Measurements from ENCODE around the gene SLC9A8.
"Not testable (repeated sequence)": the region's sequence is repeated elsewhere in the genome, so short reads cannot be mapped to it uniquely, and the experiment has no call there.

Gene SLC9A8

GRCh38 chr20:49851991-49852390, 39.4 kb downstream of the SLC9A8 start:
- DNase-seq, result no peak

- no peak for DNase-seq
Measured at GRCh38 chr20:49852522-49853080, 40.0 kb downstream of the SLC9A8 start.

GRCh38 chr20:49853640-49854039, 41.0 kb downstream of the SLC9A8 start:
- peak; percentile 21 for DNase-seq

GRCh38 chr20:49854190-49854875, 41.7 kb downstream of the SLC9A8 start:
- no peak for DNase-seq

- DNase-seq, result no peak
Measured at GRCh38 chr20:49856904-49857303, 44.3 kb downstream of the SLC9A8 start.

GRCh38 chr20:49858076-49858585, 45.5 kb downstream of the SLC9A8 start:
- DNase-seq, result no peak

- DNase-seq, result no peak
Measured at GRCh38 chr20:49859011-49859410, 46.4 kb downstream of the SLC9A8 start.

- peak; percentile 19 for DNase-seq
Measured at GRCh38 chr20:49859807-49860206, 47.2 kb downstream of the SLC9A8 start.

- not testable (repeated sequence) for DNase-seq
Measured at GRCh38 chr20:49861232-49861631, 48.6 kb downstream of the SLC9A8 start.

- DNase-seq, result no peak
Measured at GRCh38 chr20:49862607-49863200, 50.1 kb downstream of the SLC9A8 start.

GRCh38 chr20:49863666-49864065, 51.0 kb downstream of the SLC9A8 start:
- no peak for DNase-seq

GRCh38 chr20:49865559-49865958, 52.9 kb downstream of the SLC9A8 start:
- DNase-seq, result no peak

GRCh38 chr20:49866051-49866450, 53.4 kb downstream of the SLC9A8 start:
- no peak for DNase-seq

GRCh38 chr20:49867453-49868215, 55.0 kb downstream of the SLC9A8 start:
- no peak for DNase-seq

- DNase-seq, result no peak
Measured at GRCh38 chr20:49868538-49868937, 55.9 kb downstream of the SLC9A8 start.

GRCh38 chr20:49868964-49869363, 56.3 kb downstream of the SLC9A8 start:
- DNase-seq, result no peak

GRCh38 chr20:49870261-49870660, 57.6 kb downstream of the SLC9A8 start:
- no peak for DNase-seq

- no peak for DNase-seq
Measured at GRCh38 chr20:49871391-49871948, 58.8 kb downstream of the SLC9A8 start.

GRCh38 chr20:49872056-49872455, 59.4 kb downstream of the SLC9A8 start:
- DNase-seq, result no peak

- DNase-seq, result no peak
Measured at GRCh38 chr20:49874696-49875095, 62.1 kb downstream of the SLC9A8 start.

GRCh38 chr20:49877386-49877921, 64.8 kb downstream of the SLC9A8 start:
- no peak for DNase-seq

- DNase-seq, result no peak
Measured at GRCh38 chr20:49878977-49879376, 66.3 kb downstream of the SLC9A8 start.

GRCh38 chr20:49880177-49880576, 67.5 kb downstream of the SLC9A8 start:
- DNase-seq, result no peak
